NCI-H1436 (cell line): Measurements from ENCODE around the gene DNAJB11.
"Not testable (repeated sequence)": the region's sequence is repeated elsewhere in the genome, so short reads cannot be mapped to it uniquely, and the experiment has no call there.

ENCODE experiments used
- DNase-seq: peaks from one replicate; lab custom pipeline; 2025; lab: John Stamatoyannopoulos, UW

The DNAJB11 gene

GRCh38 chr3:186570096-186570940 is at the start of gene DNAJB11:
TSS of gene DNAJB11 (plus strand) at chr3:186570720. CDS start at chr3:186570898, 178 bp downstream.
- DNase-seq, result peak; percentile 100

GRCh38 chr3:186520957-186521842 is 49.3 kb upstream of the DNAJB11 start:
- DNase-seq, result no peak

GRCh38 chr3:186523022-186523421 is 47.5 kb upstream of the DNAJB11 start:
- no peak for DNase-seq

GRCh38 chr3:186523434-186523833 is 47.1 kb upstream of the DNAJB11 start:
- no peak for DNase-seq

GRCh38 chr3:186524616-186525015 is 45.9 kb upstream of the DNAJB11 start:
- DNase-seq, result no peak

GRCh38 chr3:186525369-186526255 is 44.9 kb upstream of the DNAJB11 start:
- no peak for DNase-seq

- no peak for DNase-seq
Measured at GRCh38 chr3:186526256-186526606, 44.3 kb upstream of the DNAJB11 start.

- DNase-seq, result no peak
Measured at GRCh38 chr3:186529201-186529999, 41.1 kb upstream of the DNAJB11 start.

- DNase-seq, result no peak
Measured at GRCh38 chr3:186530415-186530814, 40.1 kb upstream of the DNAJB11 start.

GRCh38 chr3:186531694-186532093 is 38.8 kb upstream of the DNAJB11 start:
- not testable (repeated sequence) for DNase-seq

- no peak for DNase-seq
Measured at GRCh38 chr3:186532598-186533072, 37.9 kb upstream of the DNAJB11 start.

- DNase-seq, result no peak
Measured at GRCh38 chr3:186534113-186534669, 36.3 kb upstream of the DNAJB11 start.

- DNase-seq, result no peak
Measured at GRCh38 chr3:186536883-186537844, 33.4 kb upstream of the DNAJB11 start.

- no peak for DNase-seq
Measured at GRCh38 chr3:186538779-186539178, 31.7 kb upstream of the DNAJB11 start.

- peak; percentile 80 for DNase-seq
Measured at GRCh38 chr3:186540221-186540834, 30.2 kb upstream of the DNAJB11 start.

- DNase-seq, result no peak
Measured at GRCh38 chr3:186540835-186541226, 29.7 kb upstream of the DNAJB11 start.

GRCh38 chr3:186544281-186544680 is 26.2 kb upstream of the DNAJB11 start, which contains the start of gene CRYGS:
TSS of gene CRYGS (minus strand) at chr3:186544380. CDS start at chr3:186544326, 54 bp downstream.
- no peak for DNase-seq

GRCh38 chr3:186549497-186549896 is 21.0 kb upstream of the DNAJB11 start:
- DNase-seq, result no peak

GRCh38 chr3:186551387-186551786 is 19.1 kb upstream of the DNAJB11 start:
- DNase-seq, result no peak
